GM18873 (cell line): ENCODE results near the gene TXNRD3.

ENCODE experiments used
- ATAC-seq: cut with Tn5 transposase; IDR thresholded peaks from one replicate; pipeline ENCODE4 v1.9.1; 2021; ENCODE audit warnings: mild to moderate bottlenecking, moderate library complexity, moderate number of reproducible peaks; ENCODE audit not compliant: unreplicated experiment, low FRiP score

Gene TXNRD3

DNA sequence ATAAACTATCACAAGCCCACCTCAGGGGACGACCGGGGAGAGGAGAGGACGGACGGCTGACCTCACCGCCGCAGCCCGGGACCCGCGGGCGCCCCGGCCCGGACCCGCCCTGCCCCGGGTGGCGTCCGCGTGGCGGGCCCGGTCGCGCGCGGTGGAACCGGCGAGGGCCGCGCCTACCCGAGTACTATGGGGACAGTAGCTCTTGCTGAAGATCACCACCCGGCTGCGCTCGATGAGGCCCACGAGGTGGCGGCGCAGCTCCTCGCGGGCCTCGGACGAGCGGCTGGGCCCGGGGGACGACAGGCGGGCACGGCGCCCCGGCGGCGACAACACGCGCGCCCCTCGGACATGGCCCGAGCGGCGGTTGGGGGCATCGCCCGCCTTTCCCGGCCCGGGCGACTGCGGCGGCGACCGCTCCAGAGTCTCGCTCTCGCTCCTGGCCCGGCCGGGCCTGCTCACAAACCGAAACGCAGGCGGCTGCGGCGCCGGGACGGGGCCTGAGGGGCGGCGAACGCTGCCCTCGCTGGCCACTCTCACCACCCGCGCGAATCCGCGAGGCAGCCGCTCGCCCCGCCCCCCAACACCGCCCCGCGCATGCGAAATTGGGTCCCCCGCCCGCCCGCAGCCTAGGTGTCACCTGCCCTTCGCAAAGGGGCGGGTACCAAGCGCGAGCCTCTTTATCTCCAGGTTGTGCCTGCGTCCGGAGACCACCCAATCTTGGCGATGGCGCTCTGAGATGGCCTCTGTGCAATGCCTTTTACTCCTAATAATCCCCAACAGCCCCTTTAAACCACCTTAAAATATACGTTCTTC is at the start of gene TXNRD3:
Gene TXNRD3, minus strand, starts transcription at position 554 of the 813 bp plus-strand sequence.
- no peak for ATAC-seq

DNA sequence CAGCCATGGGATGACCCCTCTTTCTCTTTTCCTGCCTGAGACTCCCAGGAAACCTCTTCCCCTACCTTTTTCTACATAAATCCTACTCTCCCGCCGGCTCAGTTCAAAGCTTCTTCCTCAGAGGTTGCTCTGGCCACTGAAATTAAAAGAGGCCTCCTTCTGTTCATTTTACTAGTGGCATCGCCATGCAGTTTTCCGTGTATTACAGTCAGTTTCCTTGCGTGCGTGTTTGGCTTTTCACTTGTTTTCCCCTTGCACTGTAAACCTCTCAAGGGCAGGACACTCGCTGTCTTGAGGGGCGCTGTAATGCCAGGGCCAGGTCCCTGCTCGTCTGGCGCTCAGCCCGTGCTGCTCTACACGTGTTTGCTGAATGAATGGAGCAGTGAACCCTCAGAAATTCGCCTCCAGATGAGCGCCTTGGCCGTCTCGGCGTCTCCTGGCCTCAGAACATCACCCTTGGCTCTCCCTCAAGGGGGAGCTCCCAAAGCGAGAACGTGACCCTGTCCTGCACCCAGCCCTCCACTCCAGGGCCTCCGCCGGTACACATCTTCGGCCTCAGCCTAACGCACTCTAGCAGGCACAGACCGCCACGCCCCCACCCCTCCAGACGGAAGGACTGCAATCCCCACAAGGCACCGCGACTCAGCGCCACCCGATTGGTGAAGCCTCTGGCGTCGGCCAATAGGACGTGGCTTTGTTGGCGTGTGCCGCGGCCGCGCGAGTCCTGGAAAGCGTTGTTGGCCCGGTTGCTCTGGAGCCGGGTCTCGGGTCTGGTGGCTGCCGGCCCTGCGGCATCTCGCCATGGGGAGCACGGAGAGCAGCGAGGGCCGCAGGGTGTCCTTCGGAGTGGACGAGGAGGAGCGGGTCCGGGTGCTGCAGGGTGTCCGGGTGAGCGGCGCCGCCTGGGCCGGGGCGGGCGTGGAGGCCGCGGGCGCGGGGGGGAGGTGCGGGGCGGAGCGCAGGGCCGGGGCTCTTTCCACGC is 48.9 kb upstream of the TXNRD3 start, which contains the start of gene CHCHD6:
Gene CHCHD6, plus strand, starts transcription at position 729 of the 982 bp plus-strand sequence. Its CDS starts 73 bp downstream, at position 802.
- ATAC-seq = peak; percentile 82

DNA sequence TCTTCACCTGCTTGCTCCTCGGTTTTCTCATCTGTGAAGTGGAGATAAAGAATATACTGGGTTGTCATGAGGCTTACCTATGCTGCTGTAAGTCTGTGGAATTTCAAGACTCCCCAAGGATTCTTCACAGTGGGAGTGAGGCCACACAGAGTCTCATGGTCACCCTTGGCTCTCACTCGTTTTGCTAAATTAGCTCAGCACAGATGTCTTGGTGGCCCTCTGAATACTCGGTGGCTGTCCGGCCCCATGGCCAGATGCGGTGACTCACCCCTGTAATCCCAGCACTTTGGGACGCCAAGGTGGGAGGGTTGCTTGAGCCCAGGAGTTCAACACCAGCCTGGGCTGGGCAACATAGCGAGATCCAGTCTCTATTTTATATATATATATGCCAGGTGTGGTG is 44.1 kb upstream of the TXNRD3 start:
- no peak for ATAC-seq

DNA sequence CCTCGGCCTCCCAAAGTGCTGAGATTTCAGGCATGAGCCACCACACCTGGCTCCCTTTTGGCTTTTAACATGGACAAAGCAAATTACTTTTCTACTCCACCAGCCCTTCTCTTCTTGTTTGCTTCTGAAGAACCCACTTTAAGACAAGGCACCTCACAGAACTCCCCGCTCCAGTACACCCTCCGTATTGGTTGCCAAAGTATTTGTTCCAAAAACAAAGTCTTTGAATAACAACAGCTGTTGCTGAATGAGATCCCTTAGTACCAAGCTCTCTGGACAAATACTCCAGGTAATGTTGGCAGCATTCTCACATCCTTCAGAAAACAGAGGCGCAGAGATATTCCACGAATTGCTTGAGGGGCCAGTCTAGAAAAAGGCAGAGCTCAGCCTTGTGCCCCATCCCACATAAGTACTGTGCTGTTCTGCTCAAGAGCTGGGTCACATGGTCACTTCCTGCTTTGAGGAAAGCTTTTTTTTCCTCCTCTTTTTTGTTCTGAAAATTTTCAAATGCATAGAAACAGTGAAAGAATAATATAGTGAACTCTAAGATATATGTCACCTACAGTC is 41.9 kb upstream of the TXNRD3 start:
- ATAC-seq = no peak

DNA sequence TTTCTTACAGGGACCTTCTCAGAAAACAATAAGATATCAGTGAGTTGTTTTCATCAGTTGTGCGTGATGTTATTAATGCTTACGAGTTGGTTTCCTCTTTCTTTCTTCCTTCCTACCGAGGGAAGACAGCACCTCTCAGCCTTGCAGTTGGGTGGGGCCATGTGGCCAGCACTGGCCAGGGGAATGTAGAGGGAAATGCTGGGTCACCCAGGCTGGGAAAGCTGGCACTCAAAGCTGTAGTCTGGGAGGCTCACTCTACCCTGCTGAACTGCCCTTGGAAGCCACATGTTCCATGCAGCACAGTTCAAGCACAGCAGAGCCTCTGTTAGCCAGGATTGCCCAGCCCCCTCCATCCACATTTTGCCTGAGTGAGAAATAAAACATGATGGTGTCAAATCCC is 39.0 kb upstream of the TXNRD3 start:
- no peak for ATAC-seq

DNA sequence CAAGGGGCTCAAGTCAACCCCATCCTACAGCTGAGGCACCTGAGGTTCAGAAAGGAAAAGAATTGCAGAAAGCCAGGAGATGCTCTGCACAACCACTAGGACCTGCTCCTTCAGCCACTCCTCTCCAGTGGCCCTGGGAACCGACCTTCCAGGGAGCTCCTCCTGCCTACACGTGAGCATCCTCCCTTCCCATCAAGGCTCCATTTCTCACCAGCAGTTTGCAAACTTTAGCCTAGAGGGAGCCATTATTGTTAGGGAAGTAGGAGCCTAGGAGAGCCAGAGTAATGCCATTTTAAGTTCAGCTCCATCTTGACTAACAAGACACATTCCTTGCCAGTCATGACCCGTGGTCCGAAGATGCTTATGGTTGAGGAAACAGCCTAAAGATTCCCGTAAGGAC is 37.9 kb upstream of the TXNRD3 start:
- ATAC-seq = no peak

DNA sequence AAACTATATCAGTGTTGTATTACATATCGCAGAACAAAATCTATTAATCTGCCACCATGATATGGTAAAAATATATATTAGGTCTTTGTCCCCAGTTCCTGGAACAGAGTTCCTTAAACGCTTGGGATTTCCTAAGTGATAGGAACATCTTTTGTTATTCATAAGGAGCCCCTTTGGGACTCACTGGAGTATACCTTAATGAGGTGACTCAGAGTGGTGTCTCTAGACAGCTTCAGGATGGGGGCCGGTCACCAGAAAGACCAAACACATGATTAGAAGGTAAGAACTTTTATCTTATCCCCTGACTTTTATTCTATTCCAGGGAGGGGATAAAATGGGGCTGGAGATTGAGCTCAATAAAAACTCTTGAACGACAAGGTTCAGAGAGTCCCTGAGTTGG is 36.8 kb upstream of the TXNRD3 start:
- no peak for ATAC-seq

DNA sequence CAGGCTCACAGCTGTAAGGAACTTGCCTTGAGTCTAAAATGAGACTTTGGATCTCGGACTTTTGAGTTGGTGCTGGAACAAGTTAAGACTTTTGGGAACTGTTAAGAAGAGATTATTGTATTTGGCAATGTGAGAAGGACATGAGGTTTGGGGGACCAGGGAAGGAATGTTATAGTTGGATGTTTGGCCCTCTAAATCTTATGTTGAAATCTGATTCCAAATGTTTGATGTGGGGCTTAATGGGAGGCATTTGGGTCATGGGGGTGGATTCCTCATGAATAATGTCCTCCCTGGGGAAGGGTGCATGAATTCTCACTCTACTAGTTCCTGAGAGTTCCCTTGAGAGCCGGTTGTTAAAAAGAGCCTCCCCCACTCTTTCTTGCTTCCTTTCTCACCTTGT is 30.6 kb upstream of the TXNRD3 start:
- no peak for ATAC-seq

DNA sequence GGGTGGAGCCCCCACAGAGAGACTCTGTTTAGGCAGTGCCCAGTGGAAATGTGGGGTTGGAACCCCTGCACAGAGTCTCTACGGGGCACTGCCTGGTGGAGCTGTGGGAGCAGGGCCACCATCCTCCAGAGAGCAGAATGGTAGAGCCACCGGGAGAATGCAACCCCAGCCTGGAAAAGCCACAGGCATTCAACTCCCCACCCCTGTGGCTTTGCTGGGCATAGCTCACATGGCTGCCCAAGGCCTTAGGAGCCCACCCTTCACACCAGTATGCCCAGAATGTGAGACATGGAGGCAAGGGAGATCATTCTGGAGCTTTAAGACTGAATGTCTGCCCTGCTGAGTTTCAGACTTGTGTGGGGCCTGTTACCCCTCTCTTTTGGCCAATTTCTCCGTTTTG is 30.1 kb upstream of the TXNRD3 start:
- no peak for ATAC-seq

DNA sequence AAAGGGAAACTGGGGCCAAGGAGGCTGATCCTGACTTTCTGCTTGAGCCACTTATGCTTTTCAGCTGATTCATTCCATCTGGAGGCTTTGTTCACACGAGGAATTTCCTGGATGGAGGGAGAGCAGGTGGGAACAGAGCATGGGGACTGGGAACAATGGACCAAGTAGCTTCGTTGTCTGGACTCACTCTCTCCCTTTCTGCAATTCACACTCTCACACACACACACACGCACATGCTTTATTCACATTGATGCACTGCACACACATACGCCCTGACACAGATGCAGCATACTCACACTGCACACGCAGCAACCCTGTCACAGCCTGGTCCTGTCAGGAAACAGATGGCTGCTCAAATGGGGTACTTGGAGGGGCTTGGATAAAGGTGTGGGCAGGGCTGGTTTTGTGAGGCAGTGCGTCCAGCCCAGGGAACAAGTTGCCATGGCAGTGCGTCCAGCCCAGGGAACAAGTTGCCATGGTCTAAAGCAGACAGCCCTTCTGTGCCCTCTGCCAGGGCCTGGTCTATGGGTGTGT is 29.4 kb upstream of the TXNRD3 start:
- ATAC-seq = no peak

DNA sequence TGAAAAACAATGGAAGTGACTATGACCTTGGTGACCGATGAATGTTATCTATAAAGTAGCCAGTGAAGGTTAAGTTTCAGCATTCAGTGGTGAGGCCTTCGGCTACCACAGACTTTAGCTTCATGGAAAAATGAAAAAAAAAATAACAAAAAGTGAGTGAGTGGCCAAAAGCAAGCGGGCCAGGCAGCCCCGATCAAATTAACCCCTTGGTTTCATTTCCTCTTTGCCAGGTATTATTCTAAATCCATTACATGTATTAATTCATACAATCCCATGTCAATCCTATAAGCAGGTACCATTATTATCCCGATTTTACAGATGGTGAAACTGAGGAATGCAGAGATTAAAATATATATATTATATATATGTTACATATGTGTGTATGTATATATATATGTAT is 28.1 kb upstream of the TXNRD3 start:
- ATAC-seq = no peak

DNA sequence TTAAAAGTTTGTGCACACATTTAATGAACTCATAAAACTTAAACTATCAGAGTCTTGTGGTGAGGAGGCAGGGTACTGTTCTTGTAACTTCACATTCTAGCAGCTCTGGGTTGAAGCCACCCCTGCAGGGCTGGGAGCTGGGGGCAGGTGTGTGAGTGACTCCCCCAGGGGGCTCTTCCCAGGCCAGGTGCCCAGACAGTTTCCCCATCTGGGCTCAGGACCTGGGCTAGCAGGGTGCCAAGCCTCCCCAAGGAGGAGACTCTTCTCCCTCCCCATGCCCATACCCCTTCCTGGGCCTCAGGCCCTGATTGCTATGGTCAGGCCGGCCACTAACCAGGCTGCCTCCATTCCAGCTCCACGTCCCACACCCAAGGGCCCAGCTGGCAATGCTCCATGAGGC is 27.1 kb upstream of the TXNRD3 start:
- no peak for ATAC-seq

DNA sequence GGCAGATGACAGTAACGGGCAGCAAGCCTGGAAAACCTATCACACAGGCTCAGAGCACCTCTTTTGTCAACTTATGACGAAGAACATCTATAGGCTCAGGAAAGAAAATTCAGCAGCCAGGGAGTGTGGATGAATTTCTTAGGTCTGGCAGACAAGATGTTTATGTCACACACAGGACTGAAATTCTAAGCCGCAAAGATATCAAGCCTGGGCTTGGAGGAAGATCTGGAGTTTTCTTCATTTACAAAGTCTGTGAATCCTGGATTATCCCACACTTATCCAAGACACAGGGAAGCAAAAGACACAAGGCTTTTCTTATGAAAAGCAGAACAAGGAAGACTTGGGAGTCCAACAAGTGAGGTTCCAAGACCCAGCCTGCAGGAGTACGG is 25.7 kb upstream of the TXNRD3 start:
- no peak for ATAC-seq

DNA sequence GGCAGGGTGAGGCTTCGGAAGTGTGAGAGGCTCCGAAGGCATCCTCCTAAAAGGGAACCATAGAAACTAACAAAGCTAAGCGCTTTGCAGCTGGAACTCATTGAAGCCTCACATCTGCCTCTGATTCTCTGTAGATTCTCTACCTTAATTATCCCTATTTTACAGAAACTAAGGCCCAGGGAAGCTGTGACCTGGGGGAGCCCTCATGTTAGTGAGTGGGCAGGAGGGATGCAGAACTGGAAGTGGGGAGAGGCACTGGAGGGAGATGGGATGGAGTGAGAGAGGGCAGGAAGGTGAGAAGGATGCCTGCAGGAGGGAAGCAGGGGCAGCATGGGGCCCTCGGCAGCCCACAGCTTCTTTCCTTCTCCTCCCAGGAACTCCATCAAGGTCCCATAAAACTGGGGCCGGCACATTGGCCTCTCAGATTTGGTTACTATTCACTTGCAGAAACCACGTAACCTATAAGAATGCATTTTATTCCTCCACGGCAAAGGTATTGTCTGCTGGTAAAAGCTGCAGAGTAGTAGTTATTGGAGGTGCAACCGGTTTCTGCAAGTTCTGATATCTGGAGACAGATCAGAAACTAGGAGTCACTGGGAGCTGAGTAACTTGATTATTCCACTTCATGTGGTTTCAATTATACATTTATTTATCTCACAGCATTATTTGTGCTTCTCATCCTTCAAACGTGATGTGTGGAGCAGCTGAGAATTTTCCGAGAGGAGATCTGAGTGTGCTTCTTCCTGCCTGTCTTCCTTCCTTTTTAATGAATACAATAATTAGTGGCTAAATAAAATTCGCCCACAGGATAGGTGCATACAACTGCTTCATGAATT is 25.1 kb upstream of the TXNRD3 start:
- no peak for ATAC-seq

DNA sequence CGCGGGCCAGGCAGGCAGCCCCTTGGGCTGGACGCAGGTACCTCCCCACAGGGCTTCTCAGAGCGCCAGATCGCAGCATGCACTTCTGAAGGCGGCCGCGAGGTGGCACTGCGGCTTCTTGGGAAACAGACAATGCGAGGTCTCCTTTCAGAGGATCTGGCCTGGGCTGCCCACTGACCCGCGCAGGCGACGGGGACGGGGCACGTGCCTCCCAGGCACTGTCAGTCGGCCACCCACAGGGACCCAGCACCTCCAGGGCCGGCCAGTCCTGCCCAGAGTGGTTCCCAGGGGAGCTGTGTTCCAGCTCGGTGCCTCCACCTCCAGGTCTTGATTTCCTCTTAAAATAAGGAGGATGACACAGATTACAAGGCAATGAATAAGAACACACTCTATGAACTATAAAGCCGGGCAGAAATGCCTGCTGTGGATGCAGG is 24.4 kb upstream of the TXNRD3 start:
- ATAC-seq = no peak

DNA sequence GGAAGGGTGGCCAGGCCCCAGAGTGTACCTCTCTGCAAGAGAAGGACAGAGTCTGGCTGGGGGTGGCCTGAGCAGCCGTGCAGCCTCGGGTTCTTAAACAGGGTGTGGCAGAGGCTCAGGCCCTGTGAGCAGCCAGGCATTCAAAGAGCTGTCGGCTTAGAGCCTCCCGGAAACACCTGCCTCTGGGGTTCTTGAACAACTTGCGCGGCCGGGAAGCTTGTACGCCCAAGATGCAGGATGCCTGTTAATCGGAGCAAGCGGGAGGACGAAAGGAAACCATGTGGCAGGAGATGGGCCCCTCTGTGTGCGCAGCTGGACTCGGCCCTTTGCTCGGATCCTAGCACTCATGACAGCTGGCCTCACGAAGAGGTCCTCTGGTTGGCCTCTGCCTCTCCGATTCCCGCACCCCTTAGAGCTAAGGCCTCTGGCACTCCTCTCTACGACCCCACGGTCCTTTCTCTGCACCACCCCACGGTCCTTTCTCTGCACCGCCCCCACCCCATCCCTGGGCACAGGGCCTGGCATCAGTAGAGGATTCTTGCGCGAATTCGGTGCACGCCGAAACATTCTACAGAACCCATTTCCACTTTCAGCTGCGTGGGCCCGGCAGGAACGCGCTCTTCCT is 23.9 kb upstream of the TXNRD3 start:
- no peak for ATAC-seq

DNA sequence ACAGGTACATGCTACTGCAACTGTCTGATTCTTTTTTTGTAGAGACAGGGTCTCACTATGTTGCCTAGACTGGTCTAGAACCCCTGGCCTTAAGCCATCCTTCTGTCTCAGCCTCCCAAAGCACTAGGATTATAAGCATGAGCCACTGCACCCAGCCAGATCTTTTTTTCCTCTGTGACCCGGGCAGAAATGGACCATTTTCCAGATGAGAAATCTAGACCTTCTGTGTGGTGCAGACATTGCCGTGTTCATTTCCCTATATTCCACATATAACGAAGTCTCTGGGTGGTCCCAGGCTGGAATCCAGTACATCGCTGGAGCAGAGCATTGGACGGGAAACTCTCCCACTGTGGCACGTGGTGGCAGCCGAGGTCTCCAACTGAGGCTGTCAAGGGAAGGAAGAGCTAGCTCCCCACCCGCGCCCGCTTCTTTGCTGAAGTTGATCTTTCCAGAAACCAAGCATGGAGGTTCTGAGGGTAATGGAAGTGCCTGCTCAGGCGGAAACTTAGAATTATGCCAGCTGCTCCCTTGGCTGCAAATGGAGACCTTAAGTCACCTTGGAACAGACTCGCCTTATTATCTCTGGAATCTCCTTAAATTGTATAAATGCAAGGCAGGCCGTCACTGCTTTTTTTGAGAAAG is 23.1 kb upstream of the TXNRD3 start:
- no peak for ATAC-seq

DNA sequence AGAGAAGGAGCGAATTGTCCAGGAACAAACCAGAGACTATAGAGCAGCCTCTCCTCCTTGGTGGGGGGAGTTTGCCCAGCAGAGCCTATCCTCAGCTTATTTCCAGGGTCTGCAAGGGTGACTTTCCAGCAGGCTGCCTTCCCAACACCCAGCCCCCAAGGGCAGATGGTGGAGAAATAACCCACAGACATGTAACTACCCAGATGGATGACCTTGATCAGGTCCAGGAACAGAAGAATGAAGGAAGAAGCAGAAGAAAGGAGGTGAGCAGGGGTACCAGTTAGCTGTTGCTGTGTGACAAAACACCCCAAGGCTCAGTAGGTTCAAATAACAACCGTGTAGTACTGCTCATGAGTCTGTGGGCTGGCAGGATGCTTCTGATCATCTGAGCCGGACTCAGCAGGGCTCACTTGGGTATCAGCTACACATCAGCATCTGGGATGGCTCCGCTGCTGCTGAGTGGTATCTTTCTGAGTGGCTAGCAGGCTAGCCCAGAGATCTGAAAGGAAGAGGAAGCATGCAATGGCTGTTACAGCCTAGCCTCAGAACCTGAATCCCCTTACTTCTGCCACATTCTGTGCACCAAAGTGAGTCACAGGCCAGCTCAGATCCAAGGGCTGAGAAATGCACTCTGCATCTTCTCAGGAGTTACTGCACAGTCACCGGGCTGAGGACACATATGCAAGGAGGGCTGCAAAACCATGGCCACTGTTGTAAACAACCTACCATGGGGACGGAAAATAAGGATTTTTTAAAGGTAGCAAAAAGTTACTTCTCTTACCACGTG is 22.2 kb upstream of the TXNRD3 start:
- ATAC-seq = no peak
